Cerebellar nuclear complex (tissue), 1 donor: ENCODE data around the gene STOM.
"Not testable (repeated sequence)": the region's sequence is repeated elsewhere in the genome, so short reads cannot be mapped to it uniquely, and the experiment has no call there.

Source experiments
- DNase-seq, 2 experiments: peaks; one replicate each; lab custom pipeline; 2025; lab: John Stamatoyannopoulos, UW

Gene STOM

GRCh38 chr9:121369595-121370265 lies at the start of gene STOM:
STOM (minus strand) TSS chr9:121370250; CDS start chr9:121370187, 63 bp downstream.
- no peak for DNase-seq

- DNase-seq: no peak
Observed at GRCh38 chr9:121411993-121412392, 41.9 kb upstream of the STOM start.

- no peak for DNase-seq
Observed at GRCh38 chr9:121405899-121406298, 35.8 kb upstream of the STOM start.

GRCh38 chr9:121404906-121405305 lies 34.9 kb upstream of the STOM start:
- DNase-seq: no peak

- peak in 1 of 2 experiments; percentile 22 for DNase-seq
Observed at GRCh38 chr9:121399883-121400607, 30.0 kb upstream of the STOM start.

- DNase-seq: no peak
Observed at GRCh38 chr9:121399126-121399882, 29.3 kb upstream of the STOM start.

GRCh38 chr9:121398374-121398773 lies 28.3 kb upstream of the STOM start:
- DNase-seq: no peak

GRCh38 chr9:121397277-121397676 lies 27.2 kb upstream of the STOM start:
- DNase-seq: not testable (repeated sequence)

- no peak for DNase-seq
Observed at GRCh38 chr9:121395558-121395957, 25.5 kb upstream of the STOM start.

- DNase-seq: no peak
Observed at GRCh38 chr9:121394292-121394691, 24.2 kb upstream of the STOM start.

GRCh38 chr9:121393318-121393717 lies 23.3 kb upstream of the STOM start:
- DNase-seq: no peak

- DNase-seq: no peak
Observed at GRCh38 chr9:121390372-121390771, 20.3 kb upstream of the STOM start.

- DNase-seq: no peak
Observed at GRCh38 chr9:121388140-121388905, 18.3 kb upstream of the STOM start.

- no peak for DNase-seq
Observed at GRCh38 chr9:121386442-121387175, 16.6 kb upstream of the STOM start.

- no peak for DNase-seq
Observed at GRCh38 chr9:121383715-121384114, 13.7 kb upstream of the STOM start.

- DNase-seq: no peak
Observed at GRCh38 chr9:121380846-121381245, 10.8 kb upstream of the STOM start.

- no peak for DNase-seq
Observed at GRCh38 chr9:121376214-121376830, 6.3 kb upstream of the STOM start.

- DNase-seq: no peak
Observed at GRCh38 chr9:121373011-121373729, 3.1 kb upstream of the STOM start.

- no peak for DNase-seq
Observed at GRCh38 chr9:121372239-121373010, 2.4 kb upstream of the STOM start.
